Umbilical cord (tissue), 2 donors: ENCODE measurements around the gene HERC2. TPM values are rescaled to one million over a fixed set of nuclear protein-coding genes. Genes with fewer than 3 reads are reported as not detected.
"Not testable (repeated sequence)": the region's sequence is repeated elsewhere in the genome, so short reads cannot be mapped to it uniquely, and the experiment has no call there.

Experiments used
- DNase-seq: peaks from one replicate; pipeline ENCODE4 v3.0.0-alpha.2; 2015; ENCODE audit warnings: low spot score
- total RNA-seq: library from RNA; depleted of rRNA; stranded (reverse); fragments of >200 nt; gene quantifications from one replicate; pipeline ENCODE4 v1.2.3, GENCODE V29; 2014; ENCODE audit warnings: low replicate concordance; ENCODE audit not compliant: insufficient read depth

HERC2 gene
- total RNA-seq, 1 donor from 2014 or later: 43.8 TPM

- DNase-seq: no peak
Observed at GRCh38 chr15:28273873-28274610, 47.9 kb downstream of the HERC2 start.

GRCh38 chr15:28273468-28273867, 48.5 kb downstream of the HERC2 start:
- no peak for DNase-seq

DNA sequence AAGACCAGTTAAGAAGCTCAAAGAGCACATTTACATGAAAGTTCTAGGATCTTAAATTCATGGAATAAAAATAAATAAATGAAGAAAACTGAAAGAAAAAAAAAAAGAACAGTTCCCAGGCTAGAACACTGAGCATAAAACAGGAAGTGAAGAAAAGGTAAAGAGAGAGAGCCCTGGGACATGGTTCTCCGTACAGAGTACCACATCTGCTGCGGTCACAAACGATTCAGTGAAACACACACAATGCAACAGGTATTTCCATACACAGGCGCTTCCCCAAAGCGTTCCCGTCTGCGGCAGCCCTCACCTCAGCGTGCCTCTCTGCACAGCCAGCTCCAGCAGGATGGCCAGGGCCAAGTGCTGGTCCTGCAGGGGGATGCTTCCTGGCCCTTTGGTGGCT, 49.4 kb downstream of the HERC2 start:
- no peak for DNase-seq

DNA sequence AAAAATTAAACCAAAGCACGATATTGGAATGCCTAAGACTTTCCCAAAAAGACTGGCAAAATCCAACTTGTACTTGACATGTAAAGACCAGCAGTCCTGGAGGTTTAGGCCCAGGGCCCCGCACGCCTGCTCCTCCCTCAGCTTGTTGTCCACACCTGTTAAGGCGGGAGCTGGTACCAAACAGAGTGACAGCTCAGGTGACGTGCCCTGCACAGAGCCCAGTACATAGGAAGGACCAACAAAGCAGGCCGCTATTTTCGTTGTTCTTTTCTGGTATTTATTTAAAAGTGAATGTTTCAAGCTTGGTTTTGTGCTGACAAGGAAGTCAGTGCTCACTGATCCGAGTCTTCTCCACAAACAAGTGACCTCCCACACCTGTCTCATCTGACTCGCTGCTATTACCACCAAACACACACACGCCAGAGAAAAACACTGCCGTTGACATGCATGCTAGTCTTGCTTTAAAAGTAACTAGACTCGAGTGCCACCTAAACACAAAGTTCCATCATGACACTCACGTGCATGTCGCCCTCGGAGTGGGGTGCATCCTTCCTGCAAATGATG, 50.2 kb downstream of the HERC2 start:
- no peak for DNase-seq

DNA sequence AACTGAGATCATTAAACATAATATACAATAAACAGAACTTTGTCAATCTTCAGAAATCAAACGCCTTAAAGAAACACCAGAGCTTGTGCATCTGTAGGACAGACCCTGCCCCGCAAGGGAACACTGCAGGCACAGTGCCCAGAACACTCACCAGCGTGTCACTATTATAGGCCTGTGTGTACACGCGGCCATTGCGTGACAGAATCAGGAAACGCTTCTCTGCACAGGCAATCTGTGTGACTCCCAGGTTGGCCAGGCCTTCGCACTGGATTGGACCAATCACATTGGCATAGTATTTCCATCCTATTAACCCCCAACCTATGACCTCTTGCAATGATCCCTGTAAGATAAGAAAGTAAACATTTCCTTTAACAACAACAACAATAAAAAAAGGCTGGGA, 52.9 kb downstream of the HERC2 start:
- DNase-seq: no peak

- DNase-seq: no peak
Observed at GRCh38 chr15:28267727-28268126, 54.3 kb downstream of the HERC2 start.

DNA sequence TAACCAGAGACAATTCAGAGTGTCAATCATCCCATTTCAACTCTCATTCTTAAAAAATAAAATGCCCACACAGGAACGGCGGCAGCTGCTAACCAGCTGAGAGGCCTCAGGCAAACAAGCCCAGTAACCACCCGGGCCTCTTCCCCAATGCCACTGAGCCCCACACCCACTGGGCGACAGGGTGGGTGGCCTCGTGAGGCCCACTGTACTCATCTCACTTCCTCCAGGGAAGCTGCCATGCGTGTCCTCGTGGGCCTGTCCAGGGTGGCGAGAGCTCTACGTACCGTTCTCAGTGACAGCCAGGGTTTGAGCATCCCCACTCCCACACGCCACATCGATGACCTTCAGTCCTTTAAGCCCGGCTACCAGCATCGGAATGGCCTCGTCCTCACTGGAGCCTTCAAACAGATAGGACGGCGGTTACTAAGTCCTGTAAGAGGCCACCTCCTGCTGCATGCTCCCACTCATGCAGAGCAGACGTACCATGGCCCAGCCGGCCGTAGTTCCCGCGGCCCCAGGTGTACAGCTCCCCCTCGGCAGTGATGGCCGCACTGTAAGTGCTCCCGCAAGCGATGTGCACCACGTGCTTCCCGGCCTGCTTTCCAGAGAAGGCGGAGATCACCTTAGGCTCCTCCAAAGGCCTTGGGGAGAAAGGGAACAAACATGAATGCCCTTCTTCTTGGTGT, 56.5 kb downstream of the HERC2 start:
- no peak for DNase-seq

GRCh38 chr15:28264166-28264565, 57.8 kb downstream of the HERC2 start:
- no peak for DNase-seq

DNA sequence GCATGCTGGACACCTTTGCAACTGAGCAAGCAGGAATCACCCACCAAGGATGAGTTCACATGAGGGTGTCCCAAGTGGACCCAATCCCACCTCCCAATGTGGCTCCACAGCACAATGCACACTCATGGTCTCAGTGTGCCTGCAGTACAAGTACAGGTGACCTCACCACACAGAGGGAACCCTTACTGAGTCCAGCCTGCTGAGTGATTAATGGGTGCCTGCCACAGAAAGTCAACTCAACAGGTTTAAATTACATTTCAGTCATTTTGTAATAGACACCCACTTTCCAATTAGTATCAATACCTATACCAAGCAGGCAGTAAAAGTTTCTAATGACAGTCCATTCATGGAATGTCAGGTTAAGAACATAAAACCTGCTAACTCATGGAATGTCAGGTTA, 59.5 kb downstream of the HERC2 start:
- DNase-seq: no peak

GRCh38 chr15:28260722-28261121, 61.3 kb downstream of the HERC2 start:
- DNase-seq: no peak

DNA sequence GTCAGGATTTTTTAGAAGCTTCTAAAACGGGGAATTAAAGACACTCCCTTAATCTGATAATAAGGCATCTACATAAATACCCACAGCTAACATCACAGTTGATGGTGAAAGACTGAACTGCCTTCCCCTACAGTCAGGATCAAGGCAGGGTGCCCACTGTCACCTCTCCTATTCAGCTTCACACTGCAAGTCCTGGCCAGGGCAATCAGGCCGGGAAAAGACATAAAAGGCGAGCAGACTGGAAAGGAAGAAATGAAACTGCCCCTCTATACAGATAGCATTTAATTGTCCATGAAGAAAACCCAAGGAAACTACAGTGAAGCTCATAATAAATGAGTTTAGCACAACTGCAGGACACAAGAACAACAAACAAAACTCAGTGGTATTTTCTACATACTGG, 61.7 kb downstream of the HERC2 start:
- no peak for DNase-seq

DNA sequence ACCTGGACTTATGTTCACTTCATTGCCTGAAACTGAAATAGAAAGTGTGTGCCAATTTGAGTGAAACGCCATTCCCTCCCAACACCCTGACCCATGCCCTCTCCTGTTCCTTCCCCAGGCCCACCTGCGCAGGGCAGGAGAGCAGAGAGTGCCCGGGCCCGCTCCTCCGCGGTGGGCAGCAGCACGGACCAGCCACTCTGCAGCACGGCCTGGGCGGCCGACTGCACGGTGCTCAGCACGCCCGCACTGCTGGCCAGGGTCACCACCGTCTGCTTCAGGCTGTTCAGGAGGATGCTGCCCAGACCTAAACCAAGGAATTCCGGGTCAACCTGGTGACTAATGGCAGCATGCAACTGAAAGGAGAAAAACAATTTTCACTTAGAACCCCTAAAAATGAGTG, 66.0 kb downstream of the HERC2 start:
- no peak for DNase-seq

DNA sequence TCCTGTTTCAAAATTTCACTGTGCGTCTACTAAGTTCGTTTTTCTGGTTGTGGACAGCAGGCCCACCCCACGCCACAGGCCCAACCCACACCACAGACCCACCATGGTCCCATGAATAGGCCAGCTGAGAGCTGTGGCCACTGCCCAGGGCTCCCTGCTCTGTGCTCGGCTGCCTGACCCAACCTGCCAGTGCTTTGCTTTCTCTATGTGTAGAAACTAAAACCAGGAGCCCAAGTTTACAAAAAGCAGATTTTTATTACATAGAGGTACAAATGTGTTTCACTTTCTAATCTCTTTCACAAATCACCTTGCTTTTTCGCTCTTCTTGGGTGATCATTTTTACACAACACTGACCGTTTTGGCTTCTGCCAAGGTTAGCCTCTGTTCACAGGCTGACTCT, 69.1 kb downstream of the HERC2 start:
- no peak for DNase-seq

DNA sequence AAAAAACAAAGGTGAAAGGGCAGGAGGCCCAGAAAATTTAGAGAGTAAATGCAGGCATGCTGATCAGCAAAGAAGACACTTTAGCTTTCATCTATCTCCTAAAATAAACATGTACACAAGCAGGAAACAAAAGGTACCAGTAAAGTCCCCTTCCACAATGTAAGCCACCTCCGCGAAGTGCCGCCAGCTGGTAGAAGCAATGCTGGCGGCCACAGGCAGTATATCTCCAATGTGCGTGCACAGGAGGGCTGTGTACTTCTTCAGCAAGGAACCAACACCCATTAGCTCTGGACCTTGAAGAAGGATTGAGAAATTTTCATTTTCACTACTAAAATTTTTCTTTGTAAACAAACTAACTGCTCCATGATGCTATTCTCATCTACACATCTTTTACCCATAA, 75.4 kb downstream of the HERC2 start:
- DNase-seq: no peak

- no peak for DNase-seq
Observed at GRCh38 chr15:28243901-28244300, 78.1 kb downstream of the HERC2 start.

GRCh38 chr15:28243399-28243798, 78.6 kb downstream of the HERC2 start:
- DNase-seq: no peak

DNA sequence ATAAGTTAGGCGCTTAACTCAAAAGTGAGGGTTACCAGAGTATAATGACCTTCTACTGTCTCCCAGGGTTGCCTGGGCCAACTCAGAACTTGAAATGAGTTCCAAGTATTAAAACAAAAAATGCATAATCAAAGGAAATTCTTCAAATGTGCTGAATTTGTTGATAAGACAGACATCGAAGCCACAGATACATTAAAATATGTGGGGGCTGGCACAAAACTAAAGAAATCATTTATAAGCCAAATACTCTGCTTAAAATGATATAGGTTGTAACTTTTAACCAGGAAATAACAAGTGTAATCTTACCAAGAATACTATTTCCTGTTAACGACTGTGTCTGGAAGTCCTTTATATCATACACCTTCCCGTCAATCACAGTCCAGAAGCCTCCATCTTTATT, 83.7 kb downstream of the HERC2 start:
- DNase-seq: peak; percentile 5

GRCh38 chr15:28231743-28232142, 90.2 kb downstream of the HERC2 start:
- DNase-seq: not testable (repeated sequence)

DNA sequence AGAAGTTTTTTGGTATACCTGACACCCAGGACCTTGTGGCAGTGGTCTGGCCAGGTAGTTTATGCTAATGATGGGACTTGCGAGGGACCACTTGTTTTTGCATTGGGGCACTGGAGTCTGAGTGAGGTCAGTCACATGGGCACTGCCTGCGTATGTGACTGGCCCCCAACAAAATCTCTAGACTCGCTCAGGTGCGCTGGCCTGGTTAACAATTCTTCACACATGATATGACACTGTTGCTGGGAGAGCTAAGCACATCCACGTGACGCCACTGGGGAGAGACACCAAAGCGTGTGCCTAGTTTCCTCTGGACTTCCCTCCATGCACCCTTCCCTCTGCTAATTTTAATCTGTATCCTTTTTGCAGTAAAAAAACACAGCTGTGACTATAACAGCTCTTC, 90.6 kb downstream of the HERC2 start:
- DNase-seq: not testable (repeated sequence)

GRCh38 chr15:28228990-28229640, 92.9 kb downstream of the HERC2 start:
- not testable (repeated sequence) for DNase-seq

- DNase-seq: no peak
Observed at GRCh38 chr15:28228096-28228495, 93.9 kb downstream of the HERC2 start.

DNA sequence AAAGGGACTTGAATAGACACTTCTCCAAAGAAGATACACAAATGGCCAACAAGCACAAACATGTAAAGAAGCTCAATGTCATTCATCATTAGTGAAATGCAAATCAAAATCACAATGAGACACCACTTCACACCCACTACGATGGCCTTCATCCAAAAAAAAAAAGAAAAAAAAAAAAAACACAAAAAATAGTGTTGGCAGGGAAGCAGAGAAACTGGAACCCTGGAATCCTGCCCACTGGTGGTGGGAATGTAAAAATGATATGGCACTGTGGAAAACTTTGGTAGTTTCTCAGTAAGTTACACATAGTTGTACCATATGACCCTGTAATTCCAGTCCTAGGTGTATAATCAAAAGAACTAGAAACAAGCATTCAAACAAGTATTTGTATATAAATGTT, 94.7 kb downstream of the HERC2 start:
- not testable (repeated sequence) for DNase-seq

GRCh38 chr15:28222612-28223011, 99.4 kb downstream of the HERC2 start:
- peak; percentile 13 for DNase-seq
